NB4 (cell line): ENCODE results near the gene RPS6KA1.

Source experiments
- CTCF ChIP-seq: IDR thresholded peaks from one replicate; pipeline ENCODE4 v1.5.1; 2012; ENCODE audit warnings: low read depth, low read length
- MAX ChIP-seq: IDR thresholded peaks from 2 replicates; pipeline ENCODE4 v1.6.1; 2011; ENCODE audit warnings: low read depth, low read length
- POLR2A ChIP-seq: IDR thresholded peaks from 2 replicates; pipeline ENCODE4 v1.6.1; 2011; ENCODE audit warnings: mild to moderate bottlenecking; ENCODE audit not compliant: insufficient read length; ENCODE audit errors: extremely low read depth

- TF ChIP-seq CTCF (no peak), POLR2A (no peak), MAX (no peak)
Measured at GRCh38 chr1:26498894-26499293, 30.7 kb upstream of the RPS6KA1 start.
